Measurements from ENCODE around the gene EDARADD. TPM values are rescaled to one million over a fixed set of nuclear protein-coding genes. Genes with fewer than 3 reads are reported as not detected.

EDARADD gene
- total RNA-seq, 1 experiment from 2014 or later = 0.15 TPM

DNA sequence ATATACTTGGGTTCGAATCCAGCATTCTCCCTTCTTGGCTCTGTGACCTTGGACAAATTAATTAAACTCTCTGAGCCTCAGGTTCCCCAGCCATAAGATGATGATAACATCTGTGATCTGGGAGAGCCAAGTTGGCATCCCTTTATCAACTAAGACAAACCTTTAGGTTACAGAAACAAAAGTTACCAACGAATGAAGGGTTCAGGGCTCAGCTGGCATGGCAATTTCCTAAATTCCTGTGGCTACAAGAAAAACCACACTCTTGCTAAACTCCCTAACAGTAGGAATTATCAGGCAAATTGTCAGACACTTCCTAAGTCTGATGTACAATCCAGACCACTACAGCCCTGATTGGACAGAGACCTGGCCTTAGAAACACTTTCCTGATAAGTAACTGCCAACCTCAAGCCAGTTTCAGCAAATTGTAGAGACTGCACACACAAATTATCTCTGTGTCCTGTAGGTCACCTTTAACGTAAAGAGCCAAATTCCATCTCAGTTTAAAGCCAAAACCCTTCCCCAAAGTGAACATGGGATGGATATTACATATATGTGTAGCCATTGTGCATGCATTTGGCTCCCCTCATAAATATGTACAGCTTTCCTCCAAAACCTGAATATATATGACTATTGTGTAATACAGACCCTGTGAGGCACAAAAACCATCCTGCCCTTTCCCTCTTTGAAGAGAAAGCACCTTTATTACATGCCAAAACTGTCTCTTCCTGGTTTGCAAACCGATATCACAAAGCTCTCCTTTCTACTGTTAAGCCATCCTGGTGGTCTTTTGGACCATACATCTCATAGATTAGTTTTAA is 39.5 kb upstream of the EDARADD start:
- POLR2A ChIA-PET (ENCODE audit: low non-redundant PET) = no interaction called here
- Histone ChIP-seq H3K9me3 (ENCODE audit: low read depth, low read length, poor library complexity, severe bottlenecking) (no peaks in the 10 kb centered on the region), H3K27me3 (replicated peaks; ENCODE audit: insufficient read depth, low read depth, low read length, poor library complexity) (no peaks in the 10 kb centered on the region), H3K36me3 (ENCODE audit: insufficient read depth, low read length, poor library complexity, severe bottlenecking) (no peaks in the 10 kb centered on the region), H3K27ac (ENCODE audit: low read depth, low read length, poor library complexity, severe bottlenecking) (no peak overlapping the region), H3K4me3 (ENCODE audit: low read depth, low read length, poor library complexity, severe bottlenecking) (no peak overlapping the region), H3K4me1 (ENCODE audit: insufficient read depth, low read length, poor library complexity, severe bottlenecking) (no peaks in the 10 kb centered on the region)
- no peak for DNase-seq (ENCODE audit: low spot score)
- no peak for TF ChIP-seq EZH2 (IDR thresholded peaks at IDR 0.05; ENCODE audit: borderline replicate concordance, low read depth, low read length, poor library complexity, severe bottlenecking)
- TF ChIP-seq, protein P1, sequence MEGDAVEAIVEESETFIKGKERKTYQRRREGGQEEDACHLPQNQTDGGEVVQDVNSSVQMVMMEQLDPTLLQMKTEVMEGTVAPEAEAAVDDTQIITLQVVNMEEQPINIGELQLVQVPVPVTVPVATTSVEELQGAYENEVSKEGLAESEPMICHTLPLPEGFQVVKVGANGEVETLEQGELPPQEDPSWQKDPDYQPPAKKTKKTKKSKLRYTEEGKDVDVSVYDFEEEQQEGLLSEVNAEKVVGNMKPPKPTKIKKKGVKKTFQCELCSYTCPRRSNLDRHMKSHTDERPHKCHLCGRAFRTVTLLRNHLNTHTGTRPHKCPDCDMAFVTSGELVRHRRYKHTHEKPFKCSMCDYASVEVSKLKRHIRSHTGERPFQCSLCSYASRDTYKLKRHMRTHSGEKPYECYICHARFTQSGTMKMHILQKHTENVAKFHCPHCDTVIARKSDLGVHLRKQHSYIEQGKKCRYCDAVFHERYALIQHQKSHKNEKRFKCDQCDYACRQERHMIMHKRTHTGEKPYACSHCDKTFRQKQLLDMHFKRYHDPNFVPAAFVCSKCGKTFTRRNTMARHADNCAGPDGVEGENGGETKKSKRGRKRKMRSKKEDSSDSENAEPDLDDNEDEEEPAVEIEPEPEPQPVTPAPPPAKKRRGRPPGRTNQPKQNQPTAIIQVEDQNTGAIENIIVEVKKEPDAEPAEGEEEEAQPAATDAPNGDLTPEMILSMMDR (conservative IDR thresholded peaks at IDR 0.05; ENCODE audit: low read depth, low read length) = no peak
- intact Hi-C loops (cut with micrococcal nuclease; ENCODE audit: unreplicated experiment) = no loop called here
- no TSS peak for BruUV-seq (replicated peaks)
- CTCF ChIA-PET = no interaction called here

- BruUV-seq (replicated peaks) = no TSS peak
- Histone ChIP-seq H3K9me3 (ENCODE audit: low read depth, low read length, poor library complexity, severe bottlenecking) (no peaks in the 10 kb centered on the region), H3K4me1 (ENCODE audit: insufficient read depth, low read length, poor library complexity, severe bottlenecking) (no peaks in the 10 kb centered on the region), H3K36me3 (ENCODE audit: insufficient read depth, low read length, poor library complexity, severe bottlenecking) (no peaks in the 10 kb centered on the region), H3K27ac (ENCODE audit: low read depth, low read length, poor library complexity, severe bottlenecking) (no peak overlapping the region), H3K4me3 (ENCODE audit: low read depth, low read length, poor library complexity, severe bottlenecking) (no peak overlapping the region), H3K27me3 (replicated peaks; ENCODE audit: insufficient read depth, low read depth, low read length, poor library complexity) (no peaks in the 10 kb centered on the region)
- no peak for TF ChIP-seq EZH2 (IDR thresholded peaks at IDR 0.05; ENCODE audit: borderline replicate concordance, low read depth, low read length, poor library complexity, severe bottlenecking)
- TF ChIP-seq, protein P1 (conservative IDR thresholded peaks at IDR 0.05; ENCODE audit: low read depth, low read length) = no peak
- intact Hi-C loops (cut with micrococcal nuclease; ENCODE audit: unreplicated experiment) = no loop called here
- DNase-seq (ENCODE audit: low spot score) = no peak
- POLR2A ChIA-PET (ENCODE audit: low non-redundant PET) = no interaction called here
- CTCF ChIA-PET = no interaction called here
These were observed 37.9 kb upstream of the EDARADD start for GRCh38 chr1:236356141-236356540.

- BruUV-seq (replicated peaks) = no TSS peak
- H3K27me3 ChIP-seq (replicated peaks; ENCODE audit: insufficient read depth, low read depth, low read length, poor library complexity) = no peaks in the 10 kb centered on the region
- no peak for TF ChIP-seq EZH2 (IDR thresholded peaks at IDR 0.05; ENCODE audit: borderline replicate concordance, low read depth, low read length, poor library complexity, severe bottlenecking)
- TF ChIP-seq, protein P1 (conservative IDR thresholded peaks at IDR 0.05; ENCODE audit: low read depth, low read length) = no peak
- no peak for DNase-seq (ENCODE audit: low spot score)
- ChIA-PET CTCF (no interaction called here), POLR2A (ENCODE audit: low non-redundant PET) (no interaction called here)
- no peaks in the 10 kb centered on the region for H3K4me1 ChIP-seq (ENCODE audit: insufficient read depth, low read length, poor library complexity, severe bottlenecking)
- no peak overlapping the region for H3K27ac ChIP-seq (ENCODE audit: low read depth, low read length, poor library complexity, severe bottlenecking)
- H3K4me3 ChIP-seq (ENCODE audit: low read depth, low read length, poor library complexity, severe bottlenecking) = no peak overlapping the region
- H3K9me3 ChIP-seq (ENCODE audit: low read depth, low read length, poor library complexity, severe bottlenecking) = no peaks in the 10 kb centered on the region
- no peaks in the 10 kb centered on the region for H3K36me3 ChIP-seq (ENCODE audit: insufficient read depth, low read length, poor library complexity, severe bottlenecking)
- intact Hi-C loops (cut with micrococcal nuclease; ENCODE audit: unreplicated experiment) = no loop called here
These were observed 32.0 kb upstream of the EDARADD start for GRCh38 chr1:236361909-236362590.

Data from A673 (cell line).